ENCODE data around the gene USP54. TPM values are rescaled to one million over a fixed set of nuclear protein-coding genes. Genes with fewer than 3 reads are reported as not detected.

USP54 gene
- total and polyA plus RNA-seq, 9 of the 15 experiments (the other 6 are each of a cell fraction or from before 2014, with no cell fraction given): 3.8 to 40.1 (median 16.9) TPM

DNA sequence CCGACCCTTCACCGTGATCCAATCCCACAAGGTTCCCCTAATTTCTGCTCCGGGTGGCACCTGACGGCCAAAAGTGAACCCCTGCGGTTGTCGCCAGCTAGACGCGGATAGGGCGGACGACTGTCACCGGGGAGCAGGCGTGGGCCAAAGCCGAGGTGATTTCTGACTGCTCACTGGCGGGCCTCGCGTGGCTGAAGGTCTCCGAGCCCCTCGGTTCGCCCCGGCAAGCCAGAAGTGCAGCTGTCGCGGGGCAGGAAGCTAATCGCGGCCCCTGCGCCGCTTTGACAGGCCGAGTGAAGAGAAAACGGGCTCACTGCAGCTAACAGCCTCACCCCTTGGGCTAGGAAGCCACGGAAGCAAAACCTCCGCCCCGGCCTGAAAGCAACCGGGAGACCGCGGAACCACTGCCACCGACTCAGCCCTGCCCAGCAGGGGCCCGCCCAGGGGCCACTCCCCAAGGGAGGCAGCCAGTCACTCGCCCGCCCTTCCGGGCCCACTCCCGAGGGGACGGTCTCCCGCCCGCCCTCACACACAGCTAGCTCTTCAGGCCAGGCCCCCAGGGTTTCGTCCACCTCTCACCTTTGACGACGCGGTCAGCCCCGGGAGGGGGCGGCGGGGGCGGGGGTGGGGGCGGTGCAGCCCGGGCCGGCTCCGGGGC, 95.8 kb downstream of the USP54 start (continued):
- TF ChIP-seq KLF16 (IDR thresholded peaks at IDR 0.05) (no peak), CHD1 (IDR thresholded peaks at IDR 0.05; ENCODE audit: low read length) (peak; percentile 88), ETV5 (CRISPR knock-in tag; IDR thresholded peaks at IDR 0.05; ENCODE audit: low read depth) (peak; percentile 66), FOXJ3 (CRISPR knock-in tag; IDR thresholded peaks at IDR 0.05) (no peak), SP2 (IDR thresholded peaks at IDR 0.05; ENCODE audit: extremely low read depth, low read depth, low read length, poor library complexity, severe bottlenecking) (no peak), ZNF551 (CRISPR knock-in tag; IDR thresholded peaks at IDR 0.05) (no peak), SIX5 (IDR thresholded peaks at IDR 0.05; ENCODE audit: borderline replicate concordance in 1 of 2, insufficient read depth in 1 of 2, low read depth in 1 of 2, low read length in 2 of 2) (no peak)
- TF ChIP-seq, protein P1, sequence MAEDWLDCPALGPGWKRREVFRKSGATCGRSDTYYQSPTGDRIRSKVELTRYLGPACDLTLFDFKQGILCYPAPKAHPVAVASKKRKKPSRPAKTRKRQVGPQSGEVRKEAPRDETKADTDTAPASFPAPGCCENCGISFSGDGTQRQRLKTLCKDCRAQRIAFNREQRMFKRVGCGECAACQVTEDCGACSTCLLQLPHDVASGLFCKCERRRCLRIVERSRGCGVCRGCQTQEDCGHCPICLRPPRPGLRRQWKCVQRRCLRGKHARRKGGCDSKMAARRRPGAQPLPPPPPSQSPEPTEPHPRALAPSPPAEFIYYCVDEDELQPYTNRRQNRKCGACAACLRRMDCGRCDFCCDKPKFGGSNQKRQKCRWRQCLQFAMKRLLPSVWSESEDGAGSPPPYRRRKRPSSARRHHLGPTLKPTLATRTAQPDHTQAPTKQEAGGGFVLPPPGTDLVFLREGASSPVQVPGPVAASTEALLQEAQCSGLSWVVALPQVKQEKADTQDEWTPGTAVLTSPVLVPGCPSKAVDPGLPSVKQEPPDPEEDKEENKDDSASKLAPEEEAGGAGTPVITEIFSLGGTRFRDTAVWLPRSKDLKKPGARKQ (CRISPR knock-in tag; IDR thresholded peaks at IDR 0.05): no peak
- TF ChIP-seq, protein P2, sequence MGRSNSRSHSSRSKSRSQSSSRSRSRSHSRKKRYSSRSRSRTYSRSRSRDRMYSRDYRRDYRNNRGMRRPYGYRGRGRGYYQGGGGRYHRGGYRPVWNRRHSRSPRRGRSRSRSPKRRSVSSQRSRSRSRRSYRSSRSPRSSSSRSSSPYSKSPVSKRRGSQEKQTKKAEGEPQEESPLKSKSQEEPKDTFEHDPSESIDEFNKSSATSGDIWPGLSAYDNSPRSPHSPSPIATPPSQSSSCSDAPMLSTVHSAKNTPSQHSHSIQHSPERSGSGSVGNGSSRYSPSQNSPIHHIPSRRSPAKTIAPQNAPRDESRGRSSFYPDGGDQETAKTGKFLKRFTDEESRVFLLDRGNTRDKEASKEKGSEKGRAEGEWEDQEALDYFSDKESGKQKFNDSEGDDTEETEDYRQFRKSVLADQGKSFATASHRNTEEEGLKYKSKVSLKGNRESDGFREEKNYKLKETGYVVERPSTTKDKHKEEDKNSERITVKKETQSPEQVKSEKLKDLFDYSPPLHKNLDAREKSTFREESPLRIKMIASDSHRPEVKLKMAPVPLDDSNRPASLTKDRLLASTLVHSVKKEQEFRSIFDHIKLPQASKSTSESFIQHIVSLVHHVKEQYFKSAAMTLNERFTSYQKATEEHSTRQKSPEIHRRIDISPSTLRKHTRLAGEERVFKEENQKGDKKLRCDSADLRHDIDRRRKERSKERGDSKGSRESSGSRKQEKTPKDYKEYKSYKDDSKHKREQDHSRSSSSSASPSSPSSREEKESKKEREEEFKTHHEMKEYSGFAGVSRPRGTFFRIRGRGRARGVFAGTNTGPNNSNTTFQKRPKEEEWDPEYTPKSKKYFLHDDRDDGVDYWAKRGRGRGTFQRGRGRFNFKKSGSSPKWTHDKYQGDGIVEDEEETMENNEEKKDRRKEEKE (IDR thresholded peaks at IDR 0.05; ENCODE audit: borderline replicate concordance in 1 of 2, control insufficient read depth in 1 of 2, low read depth in 2 of 2, low read length in 1 of 2): no peak
- TF ChIP-seq, protein P3, sequence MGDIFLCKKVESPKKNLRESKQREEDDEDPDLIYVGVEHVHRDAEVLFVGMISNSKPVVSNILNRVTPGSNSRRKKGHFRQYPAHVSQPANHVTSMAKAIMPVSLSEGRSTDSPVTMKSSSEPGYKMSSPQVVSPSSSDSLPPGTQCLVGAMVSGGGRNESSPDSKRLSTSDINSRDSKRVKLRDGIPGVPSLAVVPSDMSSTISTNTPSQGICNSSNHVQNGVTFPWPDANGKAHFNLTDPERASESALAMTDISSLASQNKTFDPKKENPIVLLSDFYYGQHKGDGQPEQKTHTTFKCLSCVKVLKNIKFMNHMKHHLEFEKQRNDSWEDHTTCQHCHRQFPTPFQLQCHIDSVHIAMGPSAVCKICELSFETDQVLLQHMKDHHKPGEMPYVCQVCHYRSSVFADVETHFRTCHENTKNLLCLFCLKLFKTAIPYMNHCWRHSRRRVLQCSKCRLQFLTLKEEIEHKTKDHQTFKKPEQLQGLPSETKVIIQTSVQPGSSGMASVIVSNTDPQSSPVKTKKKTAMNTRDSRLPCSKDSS (IDR thresholded peaks at IDR 0.05; ENCODE audit: low read depth, partially characterized antibody): no peak
- TF ChIP-seq, protein P4, sequence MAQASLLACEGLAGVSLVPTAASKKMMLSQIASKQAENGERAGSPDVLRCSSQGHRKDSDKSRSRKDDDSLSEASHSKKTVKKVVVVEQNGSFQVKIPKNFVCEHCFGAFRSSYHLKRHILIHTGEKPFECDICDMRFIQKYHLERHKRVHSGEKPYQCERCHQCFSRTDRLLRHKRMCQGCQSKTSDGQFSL (CRISPR knock-in tag; IDR thresholded peaks at IDR 0.05): no peak
- TF ChIP-seq, protein P4 (tag; IDR thresholded peaks at IDR 0.05): no peak
- TF ChIP-seq, protein P5, sequence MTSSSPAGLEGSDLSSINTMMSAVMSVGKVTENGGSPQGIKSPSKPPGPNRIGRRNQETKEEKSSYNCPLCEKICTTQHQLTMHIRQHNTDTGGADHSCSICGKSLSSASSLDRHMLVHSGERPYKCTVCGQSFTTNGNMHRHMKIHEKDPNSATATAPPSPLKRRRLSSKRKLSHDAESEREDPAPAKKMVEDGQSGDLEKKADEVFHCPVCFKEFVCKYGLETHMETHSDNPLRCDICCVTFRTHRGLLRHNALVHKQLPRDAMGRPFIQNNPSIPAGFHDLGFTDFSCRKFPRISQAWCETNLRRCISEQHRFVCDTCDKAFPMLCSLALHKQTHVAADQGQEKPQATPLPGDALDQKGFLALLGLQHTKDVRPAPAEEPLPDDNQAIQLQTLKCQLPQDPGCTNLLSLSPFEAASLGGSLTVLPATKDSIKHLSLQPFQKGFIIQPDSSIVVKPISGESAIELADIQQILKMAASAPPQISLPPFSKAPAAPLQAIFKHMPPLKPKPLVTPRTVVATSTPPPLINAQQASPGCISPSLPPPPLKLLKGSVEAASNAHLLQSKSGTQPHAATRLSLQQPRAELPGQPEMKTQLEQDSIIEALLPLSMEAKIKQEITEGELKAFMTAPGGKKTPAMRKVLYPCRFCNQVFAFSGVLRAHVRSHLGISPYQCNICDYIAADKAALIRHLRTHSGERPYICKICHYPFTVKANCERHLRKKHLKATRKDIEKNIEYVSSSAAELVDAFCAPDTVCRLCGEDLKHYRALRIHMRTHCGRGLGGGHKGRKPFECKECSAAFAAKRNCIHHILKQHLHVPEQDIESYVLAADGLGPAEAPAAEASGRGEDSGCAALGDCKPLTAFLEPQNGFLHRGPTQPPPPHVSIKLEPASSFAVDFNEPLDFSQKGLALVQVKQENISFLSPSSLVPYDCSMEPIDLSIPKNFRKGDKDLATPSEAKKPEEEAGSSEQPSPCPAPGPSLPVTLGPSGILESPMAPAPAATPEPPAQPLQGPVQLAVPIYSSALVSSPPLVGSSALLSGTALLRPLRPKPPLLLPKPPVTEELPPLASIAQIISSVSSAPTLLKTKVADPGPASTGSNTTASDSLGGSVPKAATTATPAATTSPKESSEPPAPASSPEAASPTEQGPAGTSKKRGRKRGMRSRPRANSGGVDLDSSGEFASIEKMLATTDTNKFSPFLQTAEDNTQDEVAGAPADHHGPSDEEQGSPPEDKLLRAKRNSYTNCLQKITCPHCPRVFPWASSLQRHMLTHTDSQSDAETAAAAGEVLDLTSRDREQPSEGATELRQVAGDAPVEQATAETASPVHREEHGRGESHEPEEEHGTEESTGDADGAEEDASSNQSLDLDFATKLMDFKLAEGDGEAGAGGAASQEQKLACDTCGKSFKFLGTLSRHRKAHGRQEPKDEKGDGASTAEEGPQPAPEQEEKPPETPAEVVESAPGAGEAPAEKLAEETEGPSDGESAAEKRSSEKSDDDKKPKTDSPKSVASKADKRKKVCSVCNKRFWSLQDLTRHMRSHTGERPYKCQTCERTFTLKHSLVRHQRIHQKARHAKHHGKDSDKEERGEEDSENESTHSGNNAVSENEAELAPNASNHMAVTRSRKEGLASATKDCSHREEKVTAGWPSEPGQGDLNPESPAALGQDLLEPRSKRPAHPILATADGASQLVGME (CRISPR knock-in tag; IDR thresholded peaks at IDR 0.05): no peak

Measured in K562 (cell line).